Coronary artery (tissue), 2 donors: ENCODE results near the gene PPP1R1B.
A peak's percentile ranks its signal among the peaks of the same experiment; 100 is the strongest.

Source experiments
- DNase-seq: peaks from one replicate; pipeline ENCODE4 v3.0.0-alpha.2; 2017; ENCODE audit warnings: low spot score
- H3K27ac ChIP-seq, 2 donors: fragments of 200-600 bp; sonication (generic); one replicate each; pipeline ENCODE4 v1.5.1; 2016 to 2019
- H3K4me3 ChIP-seq: fragments of 200-600 bp; sonication (generic); 2 replicates; pipeline ENCODE4 v1.5.1; 2016; ENCODE audit warnings: mild to moderate bottlenecking, moderate library complexity
- CTCF ChIP-seq: fragments of 200-600 bp; sonication (generic); IDR thresholded peaks from one replicate; pipeline ENCODE4 v1.5.1; 2019; ENCODE audit warnings: antibody characterized with exemption

PPP1R1B gene

GRCh38 chr17:39629494-39629880 is 2.7 kb downstream of the PPP1R1B start:
- no peak overlapping the region for H3K4me3 ChIP-seq
- H3K27ac ChIP-seq, result no peak overlapping the region
- TF ChIP-seq CTCF, result no peak
- no peak for DNase-seq

- no peak for TF ChIP-seq CTCF
- Histone ChIP-seq H3K4me3 (no peak overlapping the region), H3K27ac (no peak overlapping the region)
- no peak for DNase-seq
Observed at GRCh38 chr17:39629898-39630297, 3.1 kb downstream of the PPP1R1B start.

- no peak for TF ChIP-seq CTCF
- DNase-seq, result no peak
- Histone ChIP-seq H3K27ac (no peak overlapping the region), H3K4me3 (no peak overlapping the region)
Observed at GRCh38 chr17:39631403-39631802, 4.7 kb downstream of the PPP1R1B start.

DNA sequence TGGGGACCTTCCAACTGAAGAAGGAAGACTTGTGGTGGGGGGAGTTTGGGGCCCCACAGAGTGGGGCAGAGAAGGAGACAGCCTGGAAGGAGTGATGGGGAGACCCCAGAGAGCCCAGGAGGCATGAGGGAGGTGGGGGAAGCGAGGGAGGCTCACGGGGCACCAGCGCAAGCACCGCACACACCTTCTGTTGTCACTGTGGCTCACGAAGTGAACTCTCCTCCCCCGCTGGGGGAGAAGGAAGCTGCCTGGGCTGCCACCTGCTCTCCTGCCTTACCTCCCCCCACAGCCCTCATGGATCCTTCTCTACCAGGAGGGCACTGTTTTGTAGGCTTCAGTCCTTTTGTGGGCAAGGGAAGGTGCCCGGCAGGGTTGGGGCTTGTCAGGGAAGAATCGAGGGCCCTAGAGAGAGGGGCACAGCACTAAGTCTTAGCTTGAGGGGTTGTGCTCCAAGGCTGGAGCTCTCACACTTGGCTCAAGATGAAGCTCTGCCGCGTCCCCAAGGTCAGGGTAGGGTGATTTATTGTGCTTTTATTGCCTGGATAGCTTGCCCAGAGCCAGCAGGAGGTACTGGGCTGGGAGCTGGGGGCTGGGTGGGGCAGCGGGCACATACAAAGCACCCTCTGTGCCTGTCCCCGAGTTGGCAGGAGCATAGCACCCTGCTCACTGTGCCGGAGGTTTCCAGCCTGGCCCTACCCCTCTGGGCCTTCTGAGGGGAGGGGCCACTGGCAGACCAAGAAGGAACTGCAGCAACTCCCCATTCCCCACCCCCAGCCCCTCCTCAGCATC is 5.6 kb downstream of the PPP1R1B start:
- peak overlapping the region in 1 of 2 donors; percentile 22 for H3K27ac ChIP-seq

GRCh38 chr17:39633570-39634183 is 6.9 kb downstream of the PPP1R1B start:
- TF ChIP-seq CTCF, result no peak
- DNase-seq, result no peak
- Histone ChIP-seq H3K4me3 (no peak overlapping the region), H3K27ac (no peak overlapping the region)

More for the DNA sequence above, 5.6 kb downstream of the PPP1R1B start:
- no peak for DNase-seq
- no peak for TF ChIP-seq CTCF
- no peak overlapping the region for H3K4me3 ChIP-seq

DNA sequence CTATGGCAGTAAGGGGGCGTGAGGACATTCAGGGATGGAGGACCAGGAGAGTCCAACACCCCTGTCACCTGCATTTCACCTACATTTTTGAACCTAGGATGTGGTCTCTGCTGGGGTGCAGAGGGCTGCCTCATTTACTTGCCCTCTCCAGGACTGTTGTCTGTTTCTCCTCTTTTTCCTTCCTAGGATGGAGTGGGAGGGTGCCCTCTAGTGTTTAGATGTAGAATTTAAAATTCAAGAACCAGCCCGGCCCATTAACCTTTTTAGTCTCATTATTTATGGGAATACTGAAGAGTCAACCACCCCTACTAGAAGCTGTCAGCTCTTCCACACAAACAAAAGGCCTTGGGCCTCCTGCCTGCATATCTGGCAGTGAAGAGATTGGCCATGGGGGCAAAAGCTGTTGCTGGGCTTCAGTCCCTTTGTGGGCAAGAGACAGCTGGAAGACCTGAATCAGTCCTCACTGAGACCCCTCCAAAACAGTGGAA is 7.7 kb downstream of the PPP1R1B start:
- no peak for DNase-seq
- H3K27ac ChIP-seq, result no peak overlapping the region

More for the DNA sequence above, 7.7 kb downstream of the PPP1R1B start:
- no peak overlapping the region for H3K4me3 ChIP-seq
- TF ChIP-seq CTCF, result peak; percentile 73
